ENCODE results near the gene ZNF276.
A peak's percentile ranks its signal among the peaks of the same experiment; 100 is the strongest.
"Not testable (repeated sequence)": the region's sequence is repeated elsewhere in the genome, so short reads cannot be mapped to it uniquely, and the experiment has no call there.

The ZNF276 gene

GRCh38 chr16:89695875-89696669 lies 25.3 kb upstream of the ZNF276 start:
- DNase-seq, result no peak

- DNase-seq, result no peak
Observed at GRCh38 chr16:89696670-89697128, 24.6 kb upstream of the ZNF276 start.

- no peak for DNase-seq
Observed at GRCh38 chr16:89697161-89697615, 24.1 kb upstream of the ZNF276 start.

GRCh38 chr16:89697616-89698331 lies 23.6 kb upstream of the ZNF276 start:
- no peak for DNase-seq

- DNase-seq, result not testable (repeated sequence)
Observed at GRCh38 chr16:89698717-89699116, 22.6 kb upstream of the ZNF276 start.

GRCh38 chr16:89699629-89700099 lies 21.7 kb upstream of the ZNF276 start:
- not testable (repeated sequence) for DNase-seq

GRCh38 chr16:89700100-89700648 lies 21.2 kb upstream of the ZNF276 start:
- peak; percentile 99 for DNase-seq

- DNase-seq, result peak; percentile 42
Observed at GRCh38 chr16:89700649-89701424, 20.5 kb upstream of the ZNF276 start.

GRCh38 chr16:89701425-89702406 lies 19.6 kb upstream of the ZNF276 start, which contains the start of gene SPATA2L:
TSS of gene SPATA2L (minus strand) at chr16:89701705. CDS start at chr16:89701232, 473 bp downstream.
- DNase-seq, result peak; percentile 94

GRCh38 chr16:89704281-89704680 lies 17.1 kb upstream of the ZNF276 start:
- DNase-seq, result no peak

GRCh38 chr16:89705006-89705405 lies 16.3 kb upstream of the ZNF276 start:
- DNase-seq, result no peak

- no peak for DNase-seq
Observed at GRCh38 chr16:89706518-89707260, 14.6 kb upstream of the ZNF276 start.

- DNase-seq, result no peak
Observed at GRCh38 chr16:89707695-89708094, 13.6 kb upstream of the ZNF276 start.

GRCh38 chr16:89708481-89708931 lies 12.8 kb upstream of the ZNF276 start:
- no peak for DNase-seq

- DNase-seq, result no peak
Observed at GRCh38 chr16:89709166-89709565, 12.2 kb upstream of the ZNF276 start.

- peak; percentile 45 for DNase-seq
Observed at GRCh38 chr16:89709716-89710432, 11.5 kb upstream of the ZNF276 start.

GRCh38 chr16:89710709-89711564 lies 10.4 kb upstream of the ZNF276 start:
- DNase-seq, result no peak

GRCh38 chr16:89711601-89712273 lies 9.6 kb upstream of the ZNF276 start:
- peak; percentile 26 for DNase-seq

Data from inflammatory macrophage treated with lipopolysaccharide for 4 hours (primary cell).